ENCODE results near the gene MARCHF11.

MARCHF11 gene, protein sequence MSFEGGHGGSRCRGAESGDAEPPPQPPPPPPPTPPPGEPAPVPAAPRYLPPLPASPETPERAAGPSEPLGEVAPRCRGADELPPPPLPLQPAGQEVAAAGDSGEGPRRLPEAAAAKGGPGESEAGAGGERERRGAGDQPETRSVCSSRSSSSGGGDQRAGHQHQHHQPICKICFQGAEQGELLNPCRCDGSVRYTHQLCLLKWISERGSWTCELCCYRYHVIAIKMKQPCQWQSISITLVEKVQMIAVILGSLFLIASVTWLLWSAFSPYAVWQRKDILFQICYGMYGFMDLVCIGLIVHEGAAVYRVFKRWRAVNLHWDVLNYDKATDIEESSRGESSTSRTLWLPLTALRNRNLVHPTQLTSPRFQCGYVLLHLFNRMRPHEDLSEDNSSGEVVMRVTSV
- total RNA-seq, result 0 reads per million in 2 experiments

DNA sequence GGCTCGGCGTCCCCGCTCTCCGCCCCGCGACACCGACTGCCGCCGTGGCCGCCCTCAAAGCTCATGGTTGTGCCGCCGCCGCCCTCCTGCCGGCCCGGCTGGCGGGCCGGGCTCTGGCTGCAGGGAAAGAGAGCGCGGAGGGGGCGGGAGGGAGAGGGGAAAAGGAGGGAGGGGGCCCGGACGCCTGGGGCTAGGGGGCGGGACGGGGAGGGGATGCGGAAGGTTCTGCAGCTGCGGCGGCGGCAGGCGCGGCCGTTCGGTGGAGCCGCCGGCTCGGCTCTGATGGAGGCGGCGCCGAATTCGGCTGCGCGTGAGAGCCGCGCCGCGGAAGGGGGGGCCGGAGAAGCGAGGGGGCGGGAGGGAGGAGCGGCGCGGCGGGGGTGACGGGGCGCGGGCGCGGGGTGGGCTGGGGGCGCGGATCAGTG is at the start of gene MARCHF11:
TSS of gene MARCHF11 (minus strand) at position 281 of the 425 bp plus-strand sequence. CDS start at position 65, 216 bp downstream.
- DNase-seq (ENCODE audit: low read depth), result no peak

DNA sequence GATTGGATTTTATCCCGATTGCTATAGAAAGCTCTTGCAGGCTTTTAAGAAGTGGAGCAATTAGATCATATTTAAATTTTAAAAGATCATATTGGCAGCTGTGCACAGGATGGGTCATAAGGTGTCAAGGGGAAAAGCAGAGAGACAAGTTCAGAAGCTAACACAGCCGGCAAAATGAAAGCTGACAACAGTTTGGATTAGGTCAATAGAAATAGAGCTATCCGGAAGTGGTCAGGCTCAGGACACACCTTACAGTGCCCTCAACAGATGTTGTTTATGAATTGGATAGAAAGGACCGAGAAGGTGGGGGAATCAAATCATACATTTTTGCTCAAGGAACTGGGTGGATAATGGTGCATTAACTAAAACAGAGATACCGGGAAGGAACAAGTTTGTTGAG is 46.3 kb upstream of the MARCHF11 start:
- no peak for DNase-seq (ENCODE audit: low read depth)

DNA sequence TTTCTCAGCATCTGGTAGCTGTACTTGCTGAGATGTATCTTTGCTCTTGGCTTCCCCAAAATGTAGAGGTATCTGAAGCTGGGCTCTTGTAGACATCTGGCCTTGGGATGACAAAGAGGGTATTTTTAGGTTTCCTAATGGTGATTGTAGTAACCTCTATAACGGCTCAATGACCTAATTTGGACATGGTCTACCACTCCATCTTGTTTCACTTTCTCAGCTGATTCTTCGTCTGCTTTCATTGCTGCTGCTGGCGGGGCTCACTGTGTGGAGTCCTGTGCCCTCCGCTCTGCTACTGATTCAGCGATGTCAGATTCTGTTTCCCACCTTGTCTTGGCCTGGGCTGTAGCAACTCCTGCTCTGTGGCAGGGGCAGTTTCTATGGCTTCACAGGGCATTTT is 12.7 kb upstream of the MARCHF11 start:
- no peak for DNase-seq (ENCODE audit: low read depth)

DNA sequence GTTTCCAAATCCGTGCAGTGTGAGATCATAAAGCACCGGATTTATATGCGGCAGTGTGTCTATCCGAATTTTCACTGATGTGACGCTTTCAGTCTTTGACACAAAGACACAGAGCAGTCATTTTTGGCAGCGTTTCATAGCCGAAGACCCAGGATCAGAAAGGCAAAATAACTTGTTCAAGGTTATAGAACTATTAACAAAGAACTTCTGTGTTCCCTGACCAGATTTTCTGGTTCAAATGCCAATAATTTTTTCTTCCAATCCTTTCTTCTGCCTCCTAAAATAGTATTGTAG is 1.1 kb upstream of the MARCHF11 start:
- DNase-seq (ENCODE audit: low read depth), result no peak

DNA sequence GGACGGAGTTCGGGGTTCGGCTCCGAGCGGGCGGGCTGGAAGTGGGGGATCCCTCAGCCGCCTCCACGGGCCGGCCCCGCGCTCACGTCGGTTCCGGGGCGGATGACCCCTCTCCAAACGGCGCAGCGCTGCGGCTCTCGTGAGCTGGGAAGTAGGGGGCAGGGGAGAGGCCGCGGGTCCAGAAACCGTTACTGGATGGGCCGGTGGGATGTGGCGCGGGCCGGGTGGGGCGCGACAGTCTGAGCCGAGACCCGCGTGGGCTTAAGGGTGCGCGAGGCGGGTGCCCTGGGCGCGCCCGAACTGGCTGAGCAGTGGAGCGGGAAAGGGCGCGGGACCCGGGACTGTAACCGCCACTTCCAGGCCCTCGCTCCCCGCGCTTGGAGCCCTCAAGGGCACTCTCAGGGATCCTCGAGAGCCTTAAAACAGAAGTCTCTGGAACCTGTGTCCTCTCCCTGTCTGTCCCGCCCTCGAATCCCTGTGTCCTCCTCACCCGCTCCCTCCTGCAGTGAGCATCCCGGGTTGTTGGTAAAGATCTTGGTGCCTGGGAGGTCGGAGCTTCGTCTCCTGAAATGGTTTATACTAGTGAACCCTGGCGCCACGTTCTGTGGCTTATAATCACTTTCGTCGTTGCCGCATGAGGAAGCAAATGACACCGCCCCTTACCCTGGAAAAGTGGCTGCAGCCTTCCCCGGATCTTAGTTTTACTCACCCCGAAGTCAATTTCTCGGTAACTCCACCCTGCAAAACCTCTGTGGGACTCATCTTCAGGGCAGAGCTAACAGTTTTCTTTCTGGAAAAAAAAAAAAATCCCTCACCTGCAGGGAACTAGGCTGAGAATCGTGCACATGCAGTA is 571 bp upstream of the MARCHF11 start:
- DNase-seq (ENCODE audit: low read depth), result no peak

DNA sequence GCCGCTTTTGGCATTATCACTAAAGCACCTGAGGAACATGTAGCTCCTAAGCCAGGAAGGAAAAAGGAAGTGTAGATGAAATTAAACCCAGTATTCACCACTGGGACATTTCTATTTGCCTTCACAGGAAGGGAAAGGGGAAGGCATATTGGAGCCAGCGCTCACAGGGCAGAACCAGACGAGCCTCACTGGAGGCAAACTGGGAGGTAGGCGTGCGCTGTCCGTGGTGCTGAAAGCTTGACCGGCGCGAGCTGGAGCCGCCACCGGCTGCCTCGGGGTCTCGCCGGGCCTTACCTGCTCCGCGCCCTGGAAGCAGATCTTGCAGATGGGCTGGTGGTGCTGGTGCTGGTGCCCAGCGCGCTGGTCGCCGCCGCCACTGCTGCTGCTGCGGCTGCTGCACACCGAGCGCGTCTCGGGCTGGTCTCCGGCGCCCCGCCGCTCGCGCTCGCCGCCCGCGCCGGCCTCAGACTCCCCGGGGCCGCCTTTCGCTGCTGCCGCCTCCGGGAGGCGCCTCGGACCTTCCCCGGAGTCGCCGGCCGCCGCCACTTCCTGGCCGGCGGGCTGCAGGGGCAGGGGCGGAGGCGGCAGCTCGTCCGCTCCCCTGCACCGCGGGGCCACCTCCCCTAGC is 732 bp downstream of the MARCHF11 start:
- DNase-seq (ENCODE audit: low read depth), result peak; percentile 2

DNA sequence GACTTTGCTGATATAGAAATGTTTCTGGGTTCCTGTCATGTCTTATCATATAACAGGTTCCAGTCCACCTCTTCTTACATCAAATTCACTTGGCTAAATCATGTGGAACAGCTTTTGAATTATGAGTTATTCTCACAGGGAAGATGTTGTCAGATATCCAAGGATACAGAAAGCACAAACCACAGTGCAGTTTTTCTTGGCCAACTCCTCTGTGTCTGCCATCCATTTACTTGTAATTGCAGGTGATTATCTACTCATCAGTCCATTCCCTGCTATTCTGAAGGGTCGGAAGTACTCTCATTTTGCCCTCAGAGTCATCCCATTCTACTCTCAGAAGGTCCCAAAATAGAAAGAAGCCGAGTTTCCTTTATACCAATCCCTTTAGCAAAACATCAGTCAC is 10.0 kb downstream of the MARCHF11 start:
- no peak for DNase-seq (ENCODE audit: low read depth)

DNA sequence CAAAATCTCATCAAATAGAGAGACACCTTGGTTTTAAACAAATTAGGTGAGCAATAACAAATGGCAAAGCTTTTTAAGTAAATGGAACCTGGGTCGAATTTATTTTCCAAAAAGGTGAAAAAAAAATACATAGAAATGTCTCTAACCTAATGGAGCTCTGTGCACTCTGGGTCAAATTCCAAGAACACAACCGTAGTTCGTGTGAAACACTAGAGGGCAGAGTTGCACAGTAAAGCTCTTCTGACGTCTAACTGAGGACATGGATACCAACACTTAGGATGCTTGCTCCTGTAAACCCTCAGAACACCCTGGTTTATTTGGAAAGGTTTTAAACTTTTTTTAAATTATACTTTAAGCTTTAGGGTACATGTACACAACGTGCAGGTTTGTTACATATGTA is 18.9 kb downstream of the MARCHF11 start:
- no peak for DNase-seq (ENCODE audit: low read depth)

DNA sequence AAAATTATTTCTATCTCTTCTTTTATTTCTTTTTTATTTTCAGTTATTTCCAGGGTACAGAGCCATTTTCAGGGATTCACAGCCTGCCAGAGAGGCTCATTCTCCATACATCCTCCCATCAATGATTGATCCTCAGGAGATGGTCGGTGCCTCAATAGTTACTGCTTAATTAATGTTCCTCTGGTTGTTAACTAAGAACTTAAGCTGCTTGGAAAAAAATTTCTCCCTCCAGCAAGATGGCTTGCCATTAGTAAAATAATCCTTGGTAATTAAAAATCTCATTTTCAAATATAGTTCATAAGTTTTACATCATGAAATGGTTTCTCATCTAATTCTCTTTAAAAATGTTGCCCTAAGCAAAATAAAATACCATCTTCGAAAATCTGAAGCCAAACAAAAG is 20.0 kb downstream of the MARCHF11 start:
- DNase-seq (ENCODE audit: low read depth), result no peak

DNA sequence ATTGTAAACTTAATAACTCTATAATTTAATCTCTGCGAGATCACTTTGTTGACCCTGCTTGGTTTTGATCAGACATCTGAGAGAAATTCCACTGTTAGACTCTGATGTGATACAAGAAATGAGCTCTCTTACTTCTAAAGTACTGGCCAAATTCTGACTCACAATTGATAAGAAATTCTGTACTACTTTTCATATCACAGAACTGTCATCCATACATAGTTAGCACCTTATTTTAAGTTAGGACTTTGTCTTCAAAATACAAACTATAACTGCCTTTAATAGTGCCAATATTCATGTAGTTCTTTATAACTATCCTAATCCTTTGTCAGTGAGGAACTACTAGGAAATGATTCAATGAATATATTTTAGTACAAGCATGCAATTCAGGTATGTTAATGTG is 23.4 kb downstream of the MARCHF11 start:
- no peak for DNase-seq (ENCODE audit: low read depth)

DNA sequence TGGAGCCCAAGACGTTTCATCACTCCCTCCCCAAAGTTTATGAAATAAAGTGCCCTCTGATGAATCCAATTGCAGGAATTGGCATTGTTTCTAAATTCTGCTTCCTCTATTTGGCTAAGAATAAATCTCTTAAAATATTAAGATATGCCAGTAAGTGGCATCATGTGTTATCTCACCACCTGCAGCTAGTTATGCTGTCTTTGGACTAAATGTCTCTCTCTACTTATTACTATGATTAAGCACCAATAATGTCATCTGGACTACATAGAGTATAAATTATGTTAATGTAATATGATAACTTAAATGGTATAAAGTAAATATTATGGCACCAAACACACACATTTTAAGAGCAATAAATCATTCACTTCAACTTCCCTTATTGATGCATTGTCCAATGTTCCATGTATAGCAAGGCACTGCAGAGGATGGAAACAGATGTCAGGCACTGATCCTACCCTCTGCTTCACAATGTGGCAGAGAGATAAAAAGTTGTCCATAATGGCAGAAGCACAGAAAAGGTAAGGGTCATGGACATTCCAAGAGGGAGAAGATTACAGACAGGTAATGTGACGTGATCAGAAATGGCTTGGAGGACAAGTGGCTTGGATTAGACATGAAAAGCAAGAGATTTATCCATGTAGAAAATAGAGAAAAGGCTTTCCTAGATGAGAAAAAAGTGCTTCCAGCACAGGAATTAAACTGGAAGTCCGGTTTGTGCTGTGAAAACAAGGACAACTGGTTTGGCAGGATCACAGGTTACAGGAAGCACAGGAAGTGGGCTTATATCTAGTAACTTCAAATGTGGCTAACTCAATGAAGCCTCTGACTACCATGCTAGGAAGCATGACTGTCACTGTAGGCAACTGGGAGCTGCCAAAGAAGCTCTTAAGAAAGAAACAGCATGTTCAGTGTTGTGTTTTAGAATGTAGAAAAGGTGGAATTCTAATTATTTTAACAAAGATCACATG is 26.7 kb downstream of the MARCHF11 start:
- DNase-seq (ENCODE audit: low read depth), result no peak

DNA sequence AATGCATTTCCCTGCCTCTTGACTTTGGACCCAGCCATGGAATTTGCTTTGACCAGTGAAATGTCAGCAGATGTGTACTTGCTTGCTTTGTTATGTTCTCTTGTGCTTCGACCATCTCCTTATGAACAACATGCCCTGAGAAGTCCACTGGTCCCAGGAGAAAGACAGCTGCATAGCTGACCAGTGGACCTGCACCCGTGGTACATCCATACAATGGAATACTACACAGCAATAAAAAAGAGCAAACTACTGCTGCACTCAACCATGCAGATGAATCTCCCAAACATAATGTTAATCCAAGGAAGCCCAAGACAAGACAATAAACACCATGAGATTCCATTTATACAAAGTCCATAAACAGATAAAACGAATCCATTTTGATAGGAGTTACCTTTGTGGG is 30.0 kb downstream of the MARCHF11 start:
- DNase-seq (ENCODE audit: low read depth), result no peak

DNA sequence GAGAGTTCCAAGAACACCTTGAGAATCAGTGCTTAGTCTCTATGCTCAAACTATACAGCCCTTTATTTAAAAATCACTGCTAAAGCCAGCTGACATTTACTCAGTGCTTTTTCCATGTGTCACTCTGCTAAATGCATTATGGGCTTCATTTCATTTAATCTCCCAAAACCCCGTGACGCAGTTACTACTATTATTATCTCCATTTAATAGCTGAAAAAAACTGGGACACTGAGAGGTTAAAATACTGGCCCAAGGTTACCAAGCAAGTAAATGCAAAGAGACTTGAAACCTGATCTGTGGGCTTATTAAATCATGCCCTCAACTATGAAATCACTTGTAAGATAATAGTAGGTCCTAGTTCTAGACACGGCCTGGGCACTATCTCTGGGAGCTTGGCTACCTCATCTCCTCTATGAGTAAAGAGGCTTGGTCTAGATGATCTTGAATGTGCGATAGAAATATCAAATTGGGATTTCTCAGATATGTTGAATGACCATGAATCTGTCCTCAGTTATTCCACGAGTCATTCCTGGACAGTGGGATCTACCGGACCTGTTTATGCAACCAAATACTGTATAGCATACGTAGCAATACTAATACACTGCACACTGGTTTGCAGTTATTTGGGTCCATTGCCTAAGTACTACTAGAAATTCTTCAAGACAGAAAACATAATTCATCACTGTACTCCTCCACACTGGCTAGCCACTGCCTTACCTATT is 32.3 kb downstream of the MARCHF11 start:
- no peak for DNase-seq (ENCODE audit: low read depth)

DNA sequence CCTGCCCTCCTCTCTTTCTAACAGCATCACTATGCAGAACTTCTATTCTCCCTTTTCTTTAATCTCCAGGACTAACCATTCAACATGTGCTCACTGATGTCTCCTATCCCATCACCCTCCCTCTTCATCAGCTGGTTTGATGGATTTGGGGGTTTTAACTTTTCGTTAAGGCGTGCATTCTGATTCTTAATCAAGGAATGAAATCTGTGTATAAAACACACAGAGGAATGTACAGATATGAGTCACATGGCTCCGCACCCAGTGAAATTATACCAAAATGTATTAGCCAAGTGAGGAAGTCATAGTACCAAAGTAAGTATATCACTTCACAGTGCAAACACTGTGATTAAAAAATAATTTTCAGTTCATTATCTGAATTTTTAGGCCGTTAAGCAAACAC is 35.2 kb downstream of the MARCHF11 start:
- DNase-seq (ENCODE audit: low read depth), result no peak

DNA sequence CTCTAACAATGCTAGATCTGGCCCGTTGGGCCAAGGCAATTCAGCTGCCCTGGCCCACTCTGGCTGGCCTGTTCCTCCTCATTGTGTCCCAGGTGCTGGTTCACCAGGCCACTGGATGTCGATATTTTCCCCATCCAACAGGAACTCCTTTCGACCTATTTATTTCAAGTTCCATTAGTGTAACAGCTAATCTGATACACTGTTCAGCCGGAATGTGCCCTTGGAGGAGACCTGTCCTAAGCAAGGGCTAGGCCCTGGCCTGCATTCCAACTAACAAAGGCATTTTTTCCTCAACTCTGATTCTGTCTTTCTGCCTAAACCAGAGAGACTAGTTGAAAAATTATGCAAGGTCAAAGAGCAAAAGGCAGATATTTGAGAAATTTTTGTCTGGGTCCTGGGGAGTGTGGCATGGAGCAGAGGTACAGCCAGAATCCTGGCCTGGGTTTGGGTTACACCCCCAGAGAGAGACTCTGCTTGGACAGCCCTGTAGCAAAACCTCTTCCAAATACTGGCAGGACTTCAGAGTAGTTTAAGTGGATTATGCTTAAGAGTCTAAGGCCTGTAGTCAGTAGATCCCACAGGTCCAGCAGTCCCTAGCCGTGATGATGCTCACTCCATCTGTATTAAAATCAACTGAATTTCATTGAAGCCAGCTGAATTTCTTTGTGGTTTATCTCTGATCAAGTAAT is 36.1 kb downstream of the MARCHF11 start:
- no peak for DNase-seq (ENCODE audit: low read depth)

DNA sequence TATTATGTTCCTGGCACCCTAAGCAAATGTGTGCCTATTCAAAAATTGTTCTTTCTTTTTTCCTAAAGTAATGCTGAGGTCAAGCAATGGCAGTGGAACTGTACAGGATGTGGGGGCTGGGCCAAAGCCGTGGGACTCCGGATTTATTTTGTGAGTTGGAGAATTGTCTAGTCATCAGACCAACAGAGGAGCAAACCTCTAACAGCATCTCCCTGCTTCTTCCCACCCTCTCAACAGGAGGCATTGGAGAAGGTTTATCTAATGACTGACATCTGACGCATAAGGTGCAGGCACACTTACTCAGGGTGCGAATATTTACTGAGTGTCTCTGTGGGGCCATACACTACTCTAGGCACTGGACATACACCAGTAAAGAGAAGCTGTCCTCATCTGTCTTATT is 38.6 kb downstream of the MARCHF11 start:
- no peak for DNase-seq (ENCODE audit: low read depth)

DNA sequence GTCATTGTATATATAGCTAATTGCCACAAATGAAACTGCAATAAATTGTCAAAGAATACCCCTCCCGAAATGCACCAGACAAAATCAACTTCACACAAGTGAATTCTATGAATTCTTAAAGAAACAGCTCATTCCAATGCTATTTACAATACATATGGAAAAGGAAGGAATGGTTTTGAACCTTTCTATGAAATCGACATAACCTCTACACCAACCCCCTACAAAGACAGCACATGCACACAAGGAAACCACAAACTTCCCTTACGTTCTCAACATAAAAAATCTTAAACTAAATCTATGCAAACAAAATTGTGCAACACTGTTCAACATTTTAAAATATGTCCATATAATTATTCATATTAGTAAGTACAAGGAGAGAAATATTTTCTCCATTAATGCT is 39.2 kb downstream of the MARCHF11 start:
- DNase-seq (ENCODE audit: low read depth), result no peak

DNA sequence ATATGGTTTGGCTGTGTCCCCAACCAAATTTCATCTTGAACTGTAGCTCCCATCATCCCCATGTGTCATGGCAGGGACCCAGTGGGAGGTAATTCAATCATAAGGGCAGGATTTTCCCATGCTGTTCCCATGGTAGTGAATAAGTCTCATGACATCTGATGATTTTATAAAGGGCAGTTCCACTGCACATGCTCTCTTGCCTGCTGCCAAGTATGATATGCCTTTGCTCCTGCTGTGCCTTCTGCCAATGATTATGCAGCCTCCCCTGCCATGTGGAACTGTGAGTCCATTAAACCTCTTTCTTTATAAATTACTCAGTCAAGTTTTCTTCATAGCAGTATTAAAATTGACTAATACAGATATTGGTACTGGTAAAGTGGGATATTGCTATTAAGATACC is 42.4 kb downstream of the MARCHF11 start:
- DNase-seq (ENCODE audit: low read depth), result no peak

DNA sequence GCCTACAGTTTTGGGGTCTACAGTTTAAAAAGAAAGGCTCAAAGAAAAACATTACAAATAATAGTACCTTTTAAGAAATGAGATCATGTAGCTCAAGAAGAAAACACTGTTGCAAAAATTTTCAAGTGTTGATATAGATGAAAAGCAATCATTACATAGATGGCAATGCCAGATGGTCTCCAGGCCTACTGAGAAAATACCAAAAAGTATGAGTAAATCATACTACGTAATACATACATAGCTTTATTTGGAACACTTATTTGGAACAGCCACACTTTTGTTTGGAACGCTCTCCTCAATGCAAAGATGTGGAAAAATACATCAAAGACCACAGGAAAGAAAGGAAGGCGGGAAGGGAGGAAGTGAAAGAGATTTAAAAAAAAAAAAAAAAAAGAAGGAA is 44.1 kb downstream of the MARCHF11 start:
- no peak for DNase-seq (ENCODE audit: low read depth)

DNA sequence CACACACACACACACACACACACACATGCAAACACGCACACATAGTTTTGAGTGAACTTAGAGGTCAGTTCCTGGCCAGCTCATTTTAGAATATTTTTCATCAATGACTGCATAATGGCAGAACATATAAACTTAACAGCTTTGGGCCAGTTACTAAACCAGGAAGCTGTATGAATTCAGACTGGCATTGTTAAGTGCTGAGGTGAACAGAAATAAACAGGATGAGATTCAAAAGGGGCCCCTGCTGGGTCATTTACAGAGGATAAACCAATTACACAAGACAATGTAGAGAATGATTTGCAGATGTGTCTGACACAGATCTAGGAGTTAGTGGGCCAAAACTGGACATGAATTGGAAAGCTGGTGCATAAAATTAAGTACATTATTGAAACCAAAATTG is 44.6 kb downstream of the MARCHF11 start:
- DNase-seq (ENCODE audit: low read depth), result no peak

All from T follicular helper cell (primary cell).